ENCODE measurements around the gene CARMIL1.

CARMIL1 gene

DNA sequence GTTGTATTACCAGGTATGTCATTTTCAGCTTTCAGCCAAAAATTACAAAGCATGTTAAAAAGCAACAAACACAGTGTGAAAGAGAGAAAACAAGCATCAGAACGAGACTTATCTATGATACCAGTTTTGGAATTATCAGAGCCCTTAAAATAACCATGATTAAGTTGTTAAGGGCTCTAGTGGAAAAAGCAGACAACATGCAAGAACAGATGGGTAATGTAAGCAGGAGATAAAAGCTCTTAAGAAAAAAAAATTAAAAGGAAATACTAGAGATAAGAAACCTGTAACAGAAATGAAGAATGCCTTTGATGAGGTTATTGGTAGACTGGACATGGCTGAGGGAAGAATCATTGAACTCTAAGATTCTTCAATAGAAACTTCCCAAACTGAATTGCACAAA lies 245.4 kb downstream of the CARMIL1 start:
- no peak overlapping the region for H2AFZ ChIP-seq (ENCODE audit: low read depth, low read length)
- H3K79me2 ChIP-seq (ENCODE audit: low read length) = no peaks in the 10 kb centered on the region
- no peak overlapping the region for H3K4me2 ChIP-seq (ENCODE audit: low read length)
- H3K9ac ChIP-seq (ENCODE audit: low read length) = no peak overlapping the region
- no peaks in the 10 kb centered on the region for H3K36me3 ChIP-seq (replicated peaks; ENCODE audit: low read depth, low read length)
- no peak overlapping the region for H3K4me3 ChIP-seq (ENCODE audit: low read length)
- H3K27ac ChIP-seq (ENCODE audit: low read length) = no peak overlapping the region
- no peaks in the 10 kb centered on the region for H4K20me1 ChIP-seq (ENCODE audit: insufficient read depth, low read length)
- no peaks in the 10 kb centered on the region for H3K27me3 ChIP-seq (ENCODE audit: low read depth, low read length)
- no peaks in the 10 kb centered on the region for H3K9me3 ChIP-seq (ENCODE audit: insufficient read depth, low read length)
- no peak for TF ChIP-seq EZH2phosphoT487 (IDR thresholded peaks at IDR 0.05; ENCODE audit: low read depth)
- TF ChIP-seq, protein P1, sequence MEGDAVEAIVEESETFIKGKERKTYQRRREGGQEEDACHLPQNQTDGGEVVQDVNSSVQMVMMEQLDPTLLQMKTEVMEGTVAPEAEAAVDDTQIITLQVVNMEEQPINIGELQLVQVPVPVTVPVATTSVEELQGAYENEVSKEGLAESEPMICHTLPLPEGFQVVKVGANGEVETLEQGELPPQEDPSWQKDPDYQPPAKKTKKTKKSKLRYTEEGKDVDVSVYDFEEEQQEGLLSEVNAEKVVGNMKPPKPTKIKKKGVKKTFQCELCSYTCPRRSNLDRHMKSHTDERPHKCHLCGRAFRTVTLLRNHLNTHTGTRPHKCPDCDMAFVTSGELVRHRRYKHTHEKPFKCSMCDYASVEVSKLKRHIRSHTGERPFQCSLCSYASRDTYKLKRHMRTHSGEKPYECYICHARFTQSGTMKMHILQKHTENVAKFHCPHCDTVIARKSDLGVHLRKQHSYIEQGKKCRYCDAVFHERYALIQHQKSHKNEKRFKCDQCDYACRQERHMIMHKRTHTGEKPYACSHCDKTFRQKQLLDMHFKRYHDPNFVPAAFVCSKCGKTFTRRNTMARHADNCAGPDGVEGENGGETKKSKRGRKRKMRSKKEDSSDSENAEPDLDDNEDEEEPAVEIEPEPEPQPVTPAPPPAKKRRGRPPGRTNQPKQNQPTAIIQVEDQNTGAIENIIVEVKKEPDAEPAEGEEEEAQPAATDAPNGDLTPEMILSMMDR (IDR thresholded peaks at IDR 0.05; ENCODE audit: low read depth, low read length) = no peak
- no peaks in the 10 kb centered on the region for H3K4me1 ChIP-seq (ENCODE audit: low read length)

DNA sequence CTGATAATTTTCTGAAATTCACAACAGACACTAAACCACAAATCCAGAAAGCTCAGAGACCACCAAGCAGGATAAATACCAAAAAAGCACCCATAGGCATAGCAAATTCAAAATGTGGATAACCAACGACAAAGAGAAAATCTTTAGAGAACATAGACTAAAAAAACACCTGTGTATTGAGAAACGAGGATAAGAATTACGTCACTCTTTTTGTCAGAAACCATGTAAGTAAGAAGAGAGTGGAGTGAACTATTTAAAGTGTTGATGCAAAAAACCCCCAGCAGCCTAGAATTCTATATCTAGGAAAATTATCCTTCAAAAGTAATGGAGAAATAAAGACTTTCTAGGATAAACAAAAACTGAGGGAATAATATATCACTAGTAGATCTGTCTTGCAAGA lies 245.9 kb downstream of the CARMIL1 start:
- Histone ChIP-seq H3K36me3 (replicated peaks; ENCODE audit: low read depth, low read length) (no peaks in the 10 kb centered on the region), H3K9me3 (ENCODE audit: insufficient read depth, low read length) (no peaks in the 10 kb centered on the region), H3K27me3 (ENCODE audit: low read depth, low read length) (no peaks in the 10 kb centered on the region), H3K9ac (ENCODE audit: low read length) (no peak overlapping the region), H3K4me2 (ENCODE audit: low read length) (no peak overlapping the region), H3K79me2 (ENCODE audit: low read length) (no peaks in the 10 kb centered on the region), H3K27ac (ENCODE audit: low read length) (no peak overlapping the region), H3K4me3 (ENCODE audit: low read length) (no peak overlapping the region), H3K4me1 (ENCODE audit: low read length) (no peaks in the 10 kb centered on the region), H4K20me1 (ENCODE audit: insufficient read depth, low read length) (no peaks in the 10 kb centered on the region), H2AFZ (ENCODE audit: low read depth, low read length) (no peak overlapping the region)
- TF ChIP-seq EZH2phosphoT487 (IDR thresholded peaks at IDR 0.05; ENCODE audit: low read depth) = no peak
- TF ChIP-seq, protein P1 (IDR thresholded peaks at IDR 0.05; ENCODE audit: low read depth, low read length) = no peak

DNA sequence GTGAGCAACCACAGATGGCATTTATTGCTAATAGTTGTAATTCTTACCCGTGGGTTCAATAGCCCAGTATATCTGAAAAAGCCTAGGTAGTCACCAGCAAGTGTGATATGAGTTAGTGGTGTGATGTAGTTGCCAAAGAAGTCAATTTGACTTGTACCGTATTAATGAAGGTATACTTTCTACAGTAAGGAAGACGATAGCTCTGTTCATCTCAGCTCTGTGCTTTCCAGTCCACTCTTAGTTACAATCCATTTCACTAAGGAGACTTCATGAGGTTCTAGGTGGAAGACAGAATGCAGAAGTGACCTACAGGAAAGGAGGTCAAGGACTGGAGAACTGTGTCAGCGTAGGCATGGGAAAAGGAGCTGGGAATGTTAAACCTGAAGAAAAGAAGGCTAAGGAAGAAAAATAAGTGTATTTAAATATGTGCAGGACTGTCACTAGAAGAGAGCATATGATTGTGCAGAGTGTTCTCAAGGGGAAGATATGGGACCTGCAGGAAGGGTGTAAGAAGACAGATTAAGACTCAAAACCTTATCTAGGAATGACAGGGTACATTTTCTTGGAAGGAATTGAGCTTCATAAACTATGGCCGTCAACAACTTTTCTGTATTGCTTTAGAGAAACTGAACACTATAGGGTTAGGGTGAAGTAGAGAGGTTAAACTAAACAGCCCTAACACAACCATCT lies 255.9 kb downstream of the CARMIL1 start:
- no peak for TF ChIP-seq EZH2phosphoT487 (IDR thresholded peaks at IDR 0.05; ENCODE audit: low read depth)
- TF ChIP-seq, protein P1 (IDR thresholded peaks at IDR 0.05; ENCODE audit: low read depth, low read length) = no peak
- Histone ChIP-seq H3K9ac (ENCODE audit: low read length) (no peak overlapping the region), H2AFZ (ENCODE audit: low read depth, low read length) (no peak overlapping the region), H3K27me3 (ENCODE audit: low read depth, low read length) (peaks cover 14% of the 10 kb centered on the region; the same call in 1 of the 2 replicates), H3K27ac (ENCODE audit: low read length) (no peak overlapping the region), H4K20me1 (ENCODE audit: insufficient read depth, low read length) (no peaks in the 10 kb centered on the region), H3K4me3 (ENCODE audit: low read length) (no peak overlapping the region), H3K79me2 (ENCODE audit: low read length) (no peaks in the 10 kb centered on the region), H3K4me1 (ENCODE audit: low read length) (peaks cover 4% of the 10 kb centered on the region; the same call in 1 of the 2 replicates), H3K4me2 (ENCODE audit: low read length) (no peak overlapping the region), H3K9me3 (ENCODE audit: insufficient read depth, low read length) (no peaks in the 10 kb centered on the region), H3K36me3 (replicated peaks; ENCODE audit: low read depth, low read length) (no peaks in the 10 kb centered on the region)

DNA sequence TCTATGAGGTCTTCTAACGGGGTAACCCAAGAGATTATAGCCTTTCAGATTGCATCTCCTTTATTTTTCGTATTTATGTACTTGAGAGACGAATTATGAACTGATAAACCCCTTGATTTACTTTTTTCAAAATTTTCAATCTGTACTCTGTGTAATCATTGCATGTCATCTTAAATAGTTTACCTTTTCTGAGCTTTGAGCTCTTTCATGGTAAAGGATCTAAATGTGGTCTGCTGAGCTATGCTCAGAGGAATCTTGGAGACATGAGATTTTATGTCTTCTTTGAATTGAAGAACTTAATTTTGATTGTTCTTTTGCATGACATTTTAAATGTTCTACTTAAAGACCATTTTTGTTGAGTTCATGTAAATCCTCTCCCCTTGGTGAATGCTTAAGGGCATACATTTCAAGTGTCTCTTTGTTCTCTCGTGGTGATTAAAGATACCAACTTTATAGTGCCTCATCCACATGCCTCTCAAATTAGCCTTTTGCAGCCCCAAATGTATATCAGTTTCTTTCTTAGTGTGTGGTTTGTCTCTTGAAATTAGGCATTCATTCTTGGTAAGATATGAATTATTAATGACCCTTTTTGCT lies 256.6 kb downstream of the CARMIL1 start:
- Histone ChIP-seq H4K20me1 (ENCODE audit: insufficient read depth, low read length) (no peaks in the 10 kb centered on the region), H3K27me3 (ENCODE audit: low read depth, low read length) (peaks cover 14% of the 10 kb centered on the region; the same call in 1 of the 2 replicates), H3K9ac (ENCODE audit: low read length) (no peak overlapping the region), H3K79me2 (ENCODE audit: low read length) (no peaks in the 10 kb centered on the region), H3K36me3 (replicated peaks; ENCODE audit: low read depth, low read length) (no peaks in the 10 kb centered on the region), H3K4me3 (ENCODE audit: low read length) (no peak overlapping the region), H3K4me2 (ENCODE audit: low read length) (no peak overlapping the region), H2AFZ (ENCODE audit: low read depth, low read length) (no peak overlapping the region), H3K4me1 (ENCODE audit: low read length) (peaks cover 4% of the 10 kb centered on the region; the same call in 1 of the 2 replicates), H3K27ac (ENCODE audit: low read length) (no peak overlapping the region), H3K9me3 (ENCODE audit: insufficient read depth, low read length) (no peaks in the 10 kb centered on the region)
- TF ChIP-seq EZH2phosphoT487 (IDR thresholded peaks at IDR 0.05; ENCODE audit: low read depth) = no peak
- TF ChIP-seq, protein P1 (IDR thresholded peaks at IDR 0.05; ENCODE audit: low read depth, low read length) = no peak
